GM23338 (cell line): ENCODE measurements around the gene RNF166. TPM values are rescaled to one million over a fixed set of nuclear protein-coding genes. Genes with fewer than 3 reads are reported as not detected.
A peak's percentile ranks its signal among the peaks of the same experiment; 100 is the strongest.

ENCODE experiments used
- ATAC-seq: fragments of 200-7000 bp; cut with Tn5 transposase; 3 replicates; pipeline ENCODE4 v1.9.1; 2020
- DNase-seq: peaks from one replicate; pipeline ENCODE4 v3.0.0-alpha.2; 2015; ENCODE audit warnings: low spot score
- H2AFZ ChIP-seq: fragments of 200-600 bp; sonication (generic); 2 replicates; pipeline ENCODE4 v1.8.0; 2016; ENCODE audit warnings: antibody characterized with exemption, mild to moderate bottlenecking, moderate library complexity
- H3F3A ChIP-seq: fragments of 200-600 bp; sonication (generic); replicated peaks from 2 replicates; pipeline ENCODE4 v1.8.0; 2017; ENCODE audit warnings: antibody characterized with exemption, mixed run types, low read depth
- H3K27ac ChIP-seq: fragments of 200-600 bp; sonication (generic); 2 replicates; pipeline ENCODE4 v1.6.1; 2016; ENCODE audit warnings: low read depth
- H3K27me3 ChIP-seq: fragments of 200-600 bp; sonication (generic); 2 replicates; pipeline ENCODE4 v1.8.0; 2016; ENCODE audit warnings: mild to moderate bottlenecking, mixed run types, moderate library complexity; ENCODE audit not compliant: insufficient read depth
- H3K36me3 ChIP-seq: fragments of 200-600 bp; sonication (generic); 2 replicates; pipeline ENCODE4 v1.8.0; 2016; ENCODE audit warnings: mild to moderate bottlenecking; ENCODE audit not compliant: insufficient read depth
- H3K4me1 ChIP-seq: fragments of 200-600 bp; sonication (generic); 2 replicates; pipeline ENCODE4 v1.8.0; 2016; ENCODE audit warnings: mild to moderate bottlenecking, moderate library complexity; ENCODE audit not compliant: insufficient read depth
- H3K4me2 ChIP-seq: fragments of 200-600 bp; sonication (generic); 2 replicates; pipeline ENCODE4 v1.7.1; 2017; ENCODE audit warnings: mixed run types
- H3K4me3 ChIP-seq: fragments of 200-600 bp; sonication (generic); 2 replicates; pipeline ENCODE4 v1.6.1; 2016; ENCODE audit warnings: mixed run types
- H3K79me2 ChIP-seq: fragments of 200-600 bp; sonication (generic); replicated peaks from 2 replicates; pipeline ENCODE4 v1.8.0; 2017; ENCODE audit warnings: mild to moderate bottlenecking; ENCODE audit not compliant: insufficient read depth
- H3K9me2 ChIP-seq: fragments of 200-600 bp; sonication (generic); 2 replicates; pipeline ENCODE4 v1.8.0; 2017; ENCODE audit not compliant: insufficient read depth
- H4K20me1 ChIP-seq: fragments of 200-600 bp; sonication (generic); replicated peaks from 2 replicates; pipeline ENCODE4 v1.8.0; 2017; ENCODE audit warnings: mild to moderate bottlenecking; ENCODE audit not compliant: insufficient read depth
- H3K27ac Mint-ChIP-seq: 2 replicates; pipeline ENCODE4 v1.8.0; 2020; ENCODE audit warnings: inconsistent platforms, mild to moderate bottlenecking, moderate library complexity, mixed read lengths
- H3K27me3 Mint-ChIP-seq: 3 replicates; pipeline ENCODE4 v1.8.0; 2022; ENCODE audit warnings: low read depth, mild to moderate bottlenecking, moderate library complexity, mixed read lengths, inconsistent platforms; ENCODE audit not compliant: insufficient read depth, poor library complexity
- H3K36me3 Mint-ChIP-seq: 3 replicates; pipeline ENCODE4 v1.8.0; 2021; ENCODE audit warnings: low read depth, mild to moderate bottlenecking, inconsistent platforms, moderate library complexity, mixed read lengths
- H3K4me1 Mint-ChIP-seq: 3 replicates; pipeline ENCODE4 v1.8.0; 2020; ENCODE audit warnings: mild to moderate bottlenecking, inconsistent platforms, mixed read lengths
- H3K4me3 Mint-ChIP-seq: 3 replicates; pipeline ENCODE4 v1.8.0; 2021; ENCODE audit warnings: moderate library complexity, mild to moderate bottlenecking, inconsistent platforms, mixed read lengths
- H3K9me3 Mint-ChIP-seq: 3 replicates; pipeline ENCODE4 v1.8.0; 2020; ENCODE audit warnings: moderate library complexity, mild to moderate bottlenecking, inconsistent platforms, mixed read lengths
- CREB1 ChIP-seq: fragments of 250-450 bp; sonication (Bioruptor Pico); IDR thresholded peaks from 2 replicates; pipeline ENCODE4 v1.5.0; 2020; ENCODE audit warnings: low read depth, mild to moderate bottlenecking, moderate library complexity
- CTCF ChIP-seq, 2 experiments: fragments of 200-600 bp in 1 of 2; sonication (generic) in 1 of 2; conservative IDR thresholded peaks; 2 replicates each; pipeline versions ENCODE4 v1.5.1 to v1.6.1; 2016 to 2017; ENCODE audit warnings: antibody characterized with exemption in 2 of 2, low read depth in 2 of 2, mild to moderate bottlenecking in 2 of 2, moderate library complexity in 1 of 2
- ETS1 ChIP-seq: IDR thresholded peaks from 2 replicates; pipeline ENCODE4 v1.6.1; 2016; ENCODE audit warnings: antibody characterized with exemption
- EZH2 ChIP-seq: fragments of 200-600 bp; sonication (generic); IDR thresholded peaks from one replicate; pipeline ENCODE4 v1.8.0; 2017; ENCODE audit warnings: antibody characterized with exemption, mild to moderate bottlenecking, low read depth; ENCODE audit not compliant: unreplicated experiment
- EZH2phosphoT487 ChIP-seq: fragments of 200-600 bp; sonication (generic); IDR thresholded peaks from one replicate; pipeline ENCODE4 v1.8.1; 2018; ENCODE audit warnings: antibody characterized with exemption; ENCODE audit not compliant: unreplicated experiment
- NANOG ChIP-seq: IDR thresholded peaks from 2 replicates; pipeline ENCODE4 v1.6.1; 2016; ENCODE audit warnings: antibody characterized with exemption, borderline replicate concordance
- POLR2AphosphoS5 ChIP-seq: IDR thresholded peaks from 2 replicates; pipeline ENCODE4 v1.6.1; 2016; ENCODE audit warnings: antibody characterized with exemption, low read depth
- REST ChIP-seq: IDR thresholded peaks from one replicate; pipeline ENCODE4 v1.6.1; 2018; ENCODE audit warnings: antibody characterized with exemption; ENCODE audit not compliant: unreplicated experiment
- STAT1 ChIP-seq: IDR thresholded peaks from one replicate; pipeline ENCODE4 v1.6.1; 2016; ENCODE audit warnings: antibody characterized with exemption; ENCODE audit not compliant: unreplicated experiment
- ZNF114 ChIP-seq: fragments of 250-450 bp; sonication (Bioruptor Pico); IDR thresholded peaks from 2 replicates; pipeline ENCODE4 v1.5.0; 2020; ENCODE audit warnings: mild to moderate bottlenecking, moderate library complexity
- ZNF331 ChIP-seq: fragments of 250-450 bp; sonication (Bioruptor Pico); IDR thresholded peaks from 2 replicates; pipeline ENCODE4 v1.5.0; 2020; ENCODE audit warnings: low read depth, mild to moderate bottlenecking, moderate library complexity
- polyA plus RNA-seq: library from polyadenylated mRNA; unstranded; fragments of >200 nt; fragmentation: Nextera tagmentation; extraction: Ambion mirVana; gene quantifications from 2 replicates; pipeline ENCODE4 v1.2.1, GENCODE V29; 2016
- total RNA-seq: library from RNA; depleted of rRNA; stranded (reverse); fragments of >200 nt; shearing (Covaris generic); gene quantifications from 2 replicates; pipeline ENCODE4 v1.2.3, GENCODE V29; 2014

Gene RNF166
- total and polyA plus RNA-seq, 2 experiments from 2014 or later, result 24.9 to 43.4 TPM

- TF ChIP-seq ZNF331 (CRISPR knock-in tag), result no peak
- TF ChIP-seq CREB1 (CRISPR knock-in tag), result no peak
- no peak for TF ChIP-seq NANOG
- TF ChIP-seq REST, result no peak
- no peak for TF ChIP-seq ETS1
- no peak for TF ChIP-seq POLR2AphosphoS5
- no peak for TF ChIP-seq STAT1
- Histone ChIP-seq H3K4me3 (no peak overlapping the region), H3K4me2 (no peak overlapping the region), H3K36me3 (no peaks in the 10 kb centered on the region), H3K9me2 (no peaks in the 10 kb centered on the region), H4K20me1 (no peaks in the 10 kb centered on the region), H2AFZ (no peak overlapping the region), H3K27ac (no peak overlapping the region), H3K4me1 (peaks cover 9% of the 10 kb centered on the region), H3K27me3 (peaks cover 10% of the 10 kb centered on the region), H3K79me2 (peaks cover 4% of the 10 kb centered on the region), H3F3A (0 out of 2 replicates have a peak, but pooled peaks cover 6% of the 10 kb centered on the region)
- Mint-ChIP-seq H3K36me3 (no peaks in the 10 kb centered on the region), H3K27me3 (peaks cover 30% of the 10 kb centered on the region), H3K9me3 (no peaks in the 10 kb centered on the region), H3K4me1 (peaks cover 15% of the 10 kb centered on the region), H3K4me3 (no peak overlapping the region), H3K27ac (no peak overlapping the region)
- ATAC-seq (no peak), DNase-seq (no peak)
Observed at GRCh38 chr16:88687676-88688012, 18.6 kb downstream of the RNF166 start.

- H3K4me3 ChIP-seq, result peak overlapping the region; percentile 96; the same call in 1 of the 2 replicates
- H3K27ac ChIP-seq, result no peak overlapping the region
- Mint-ChIP-seq H3K36me3 (no peaks in the 10 kb centered on the region), H3K9me3 (no peaks in the 10 kb centered on the region), H3K4me1 (peaks cover 15% of the 10 kb centered on the region), H3K27me3 (peaks cover 31% of the 10 kb centered on the region), H3K27ac (no peak overlapping the region), H3K4me3 (no peak overlapping the region; the same call in 1 of the 3 replicates)
- H2AFZ ChIP-seq, result no peak overlapping the region
- peak overlapping the region; percentile 97; the same call in 1 of the 2 replicates for H3K4me2 ChIP-seq
- H3F3A ChIP-seq, result 0 out of 2 replicates have a peak, but pooled peaks cover 6% of the 10 kb centered on the region
- peaks cover 10% of the 10 kb centered on the region for H3K27me3 ChIP-seq
- DNase-seq (no peak), ATAC-seq (no peak)
- H3K9me2 ChIP-seq, result no peaks in the 10 kb centered on the region
- no peaks in the 10 kb centered on the region for H3K36me3 ChIP-seq
- peaks cover 4% of the 10 kb centered on the region for H3K79me2 ChIP-seq
- peaks cover 9% of the 10 kb centered on the region for H3K4me1 ChIP-seq
- H4K20me1 ChIP-seq, result no peaks in the 10 kb centered on the region
- TF ChIP-seq ZNF114 (CRISPR knock-in tag), result no peak
- TF ChIP-seq ZNF331 (CRISPR knock-in tag), result no peak
- no peak for TF ChIP-seq POLR2AphosphoS5
- TF ChIP-seq NANOG, result no peak
- no peak for TF ChIP-seq REST
- no peak for TF ChIP-seq EZH2phosphoT487
- TF ChIP-seq STAT1, result no peak
- no peak for TF ChIP-seq EZH2
- TF ChIP-seq CREB1 (CRISPR knock-in tag), result no peak
- TF ChIP-seq CTCF (conservative IDR thresholded peaks at IDR 0.05; ENCODE audit: low read depth in 2 of 2), result no peak
- TF ChIP-seq ETS1, result no peak
Observed at GRCh38 chr16:88687254-88687576, 19.0 kb downstream of the RNF166 start.
